Measurements from ENCODE around the gene CCNY. TPM values are rescaled to one million over a fixed set of nuclear protein-coding genes. Genes with fewer than 3 reads are reported as not detected.

Gene CCNY
- total RNA-seq, 6 experiments from 2014 or later = 22.4 to 49.2 (median 41.4) TPM

DNA sequence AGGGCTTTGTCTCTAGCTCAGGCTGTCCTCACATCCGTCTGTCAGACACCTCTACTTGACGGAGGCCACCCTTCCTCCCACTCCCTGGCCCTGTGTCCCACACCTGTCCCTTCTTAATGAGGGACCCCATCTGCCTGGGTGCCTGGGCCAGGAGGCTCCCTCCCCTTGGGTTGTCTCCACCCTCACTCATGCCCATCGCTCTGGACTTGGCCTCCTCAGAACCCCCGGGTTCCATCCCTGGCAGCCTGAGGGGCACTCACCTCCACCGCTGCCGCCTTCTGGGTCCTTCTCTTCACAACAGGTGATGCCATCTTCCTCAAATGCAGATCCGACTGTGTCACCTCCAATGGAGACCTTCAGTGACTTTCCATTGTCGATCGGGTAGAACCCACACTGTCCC, 248.6 kb downstream of the CCNY start:
- intact Hi-C loops (cut with DNase I) = no loop called here
- Histone ChIP-seq H3K9me3 (no peaks in the 10 kb centered on the region), H3K27me3 (no peaks in the 10 kb centered on the region), H3K36me3 (no peaks in the 10 kb centered on the region), H3K4me3 (no peak overlapping the region), H3K27ac (no peak overlapping the region), H3K4me1 (no peaks in the 10 kb centered on the region)
- no peak for TF ChIP-seq POLR2A (IDR thresholded peaks at IDR 0.05)
- TF ChIP-seq, protein P1, sequence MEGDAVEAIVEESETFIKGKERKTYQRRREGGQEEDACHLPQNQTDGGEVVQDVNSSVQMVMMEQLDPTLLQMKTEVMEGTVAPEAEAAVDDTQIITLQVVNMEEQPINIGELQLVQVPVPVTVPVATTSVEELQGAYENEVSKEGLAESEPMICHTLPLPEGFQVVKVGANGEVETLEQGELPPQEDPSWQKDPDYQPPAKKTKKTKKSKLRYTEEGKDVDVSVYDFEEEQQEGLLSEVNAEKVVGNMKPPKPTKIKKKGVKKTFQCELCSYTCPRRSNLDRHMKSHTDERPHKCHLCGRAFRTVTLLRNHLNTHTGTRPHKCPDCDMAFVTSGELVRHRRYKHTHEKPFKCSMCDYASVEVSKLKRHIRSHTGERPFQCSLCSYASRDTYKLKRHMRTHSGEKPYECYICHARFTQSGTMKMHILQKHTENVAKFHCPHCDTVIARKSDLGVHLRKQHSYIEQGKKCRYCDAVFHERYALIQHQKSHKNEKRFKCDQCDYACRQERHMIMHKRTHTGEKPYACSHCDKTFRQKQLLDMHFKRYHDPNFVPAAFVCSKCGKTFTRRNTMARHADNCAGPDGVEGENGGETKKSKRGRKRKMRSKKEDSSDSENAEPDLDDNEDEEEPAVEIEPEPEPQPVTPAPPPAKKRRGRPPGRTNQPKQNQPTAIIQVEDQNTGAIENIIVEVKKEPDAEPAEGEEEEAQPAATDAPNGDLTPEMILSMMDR (IDR thresholded peaks at IDR 0.05) = no peak
- DNase-seq = peak in 1 of 3 donors; percentile 20
- ATAC-seq = peak in 1 of 4 donors; percentile 16
- WGBS (ENCODE audit: insufficient coverage, low coverage, low lambda C conversion rate, missing lambda C conversion rate) = 86% methylated on average over 7 of the region's 9 CpGs

GRCh38 chr10:35585356-35585755, 249.0 kb downstream of the CCNY start:
- Histone ChIP-seq H3K4me1 (no peaks in the 10 kb centered on the region), H3K4me3 (no peak overlapping the region), H3K27ac (no peak overlapping the region), H3K9me3 (no peaks in the 10 kb centered on the region), H3K36me3 (no peaks in the 10 kb centered on the region), H3K27me3 (no peaks in the 10 kb centered on the region)
- WGBS (ENCODE audit: insufficient coverage, low coverage, low lambda C conversion rate, missing lambda C conversion rate) = 93% methylated on average over 9 of the region's 11 CpGs
- TF ChIP-seq POLR2A (IDR thresholded peaks at IDR 0.05) = no peak
- TF ChIP-seq, protein P1 (IDR thresholded peaks at IDR 0.05) = no peak
- DNase-seq (no peak), ATAC-seq (no peak)
- intact Hi-C loops (cut with DNase I) = no loop called here

DNA sequence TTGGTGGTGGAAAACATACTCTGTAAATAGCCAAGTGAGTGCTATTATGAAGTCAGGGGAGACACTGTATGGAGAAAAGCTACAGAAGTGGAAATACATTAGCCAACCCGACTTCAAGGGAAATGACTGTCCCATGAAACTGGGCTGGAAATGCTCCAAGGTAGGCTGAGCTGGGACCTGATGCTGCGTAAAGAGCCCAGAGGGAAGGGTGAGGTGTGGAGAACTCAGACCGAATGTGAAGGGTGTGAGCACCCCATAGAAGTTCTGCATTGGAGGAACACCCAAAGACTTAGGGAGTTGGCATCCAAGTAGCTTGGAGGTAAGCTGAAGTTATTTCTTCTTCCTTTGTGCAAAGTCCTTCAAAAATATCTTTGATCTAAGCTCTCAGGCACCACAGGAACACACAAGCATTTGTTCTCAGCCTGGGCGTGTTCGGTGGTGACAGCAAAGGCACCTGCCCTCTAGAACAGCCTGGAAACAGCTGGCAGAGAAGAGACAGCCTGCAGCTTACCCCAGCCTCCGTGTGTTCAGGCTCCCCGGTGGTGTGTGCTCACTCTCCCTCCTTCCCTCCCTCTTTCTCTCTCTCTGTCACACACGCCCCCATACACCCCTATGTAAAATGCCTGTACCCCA, 249.7 kb downstream of the CCNY start:
- no peak for ATAC-seq
- intact Hi-C loops (cut with DNase I) = no loop called here

DNA sequence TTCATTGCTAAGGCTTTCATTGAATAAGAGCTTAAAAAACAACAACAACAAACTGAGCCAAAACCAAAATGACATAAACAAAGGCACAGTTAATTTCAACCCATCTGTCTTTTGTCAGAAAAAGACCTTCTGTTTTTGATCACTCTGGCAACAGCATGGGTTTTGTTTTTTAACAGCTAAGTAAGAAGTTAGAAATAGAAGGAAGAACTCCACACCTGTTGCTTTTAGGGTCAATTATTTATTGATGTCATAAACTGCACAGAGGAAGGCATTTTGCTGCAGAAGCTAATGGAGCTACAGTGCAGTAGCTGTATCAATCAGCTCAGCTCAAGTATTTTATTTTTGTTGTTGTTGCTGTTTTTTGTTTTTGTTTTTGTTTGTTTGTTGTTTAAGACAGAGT, 252.5 kb downstream of the CCNY start:
- H3K27ac ChIP-seq = no peak overlapping the region
- H3K27me3 ChIP-seq = no peaks in the 10 kb centered on the region
- no peaks in the 10 kb centered on the region for H3K4me1 ChIP-seq
- no peaks in the 10 kb centered on the region for H3K9me3 ChIP-seq
- no peaks in the 10 kb centered on the region for H3K36me3 ChIP-seq
- intact Hi-C loops (cut with DNase I) = no loop called here
- no peak overlapping the region for H3K4me3 ChIP-seq
- DNase-seq = no peak
- no peak for ATAC-seq
- TF ChIP-seq POLR2A (IDR thresholded peaks at IDR 0.05) = no peak
- TF ChIP-seq, protein P1 (IDR thresholded peaks at IDR 0.05) = no peak

More for the DNA sequence above, 249.7 kb downstream of the CCNY start:
- WGBS (ENCODE audit: insufficient coverage, low coverage, low lambda C conversion rate, missing lambda C conversion rate) = 64% methylated on average over 8 of the region's 8 CpGs
- no peak overlapping the region for H3K4me3 ChIP-seq
- no peaks in the 10 kb centered on the region for H3K9me3 ChIP-seq
- DNase-seq = peak in 1 of 3 donors; percentile 19
- H3K27ac ChIP-seq = no peak overlapping the region
- no peaks in the 10 kb centered on the region for H3K4me1 ChIP-seq
- no peaks in the 10 kb centered on the region for H3K36me3 ChIP-seq
- no peaks in the 10 kb centered on the region for H3K27me3 ChIP-seq
- TF ChIP-seq, protein P1 (IDR thresholded peaks at IDR 0.05) = no peak
- TF ChIP-seq POLR2A (IDR thresholded peaks at IDR 0.05) = no peak

- Histone ChIP-seq H3K4me1 (no peaks in the 10 kb centered on the region), H3K27ac (no peak overlapping the region), H3K9me3 (no peaks in the 10 kb centered on the region), H3K27me3 (no peaks in the 10 kb centered on the region), H3K4me3 (no peak overlapping the region), H3K36me3 (no peaks in the 10 kb centered on the region)
- 87% methylated on average over 4 of the region's 4 CpGs for WGBS (ENCODE audit: insufficient coverage, low coverage, low lambda C conversion rate, missing lambda C conversion rate)
- DNase-seq (no peak), ATAC-seq (no peak)
- intact Hi-C loops (cut with DNase I) = no loop called here
- no peak for TF ChIP-seq POLR2A (IDR thresholded peaks at IDR 0.05)
- TF ChIP-seq, protein P1 (IDR thresholded peaks at IDR 0.05) = no peak
Observed at GRCh38 chr10:35592441-35592840, 256.1 kb downstream of the CCNY start.
